HUDEP-2 (cell line): Measurements from ENCODE around the gene TESMIN.

Experiments
- DNase-seq, 76 experiments: peaks; one replicate each; lab custom pipeline; 2025; ENCODE audit not compliant: unreplicated experiment in 76 of 76; lab: John Stamatoyannopoulos, UW

The TESMIN gene, protein sequence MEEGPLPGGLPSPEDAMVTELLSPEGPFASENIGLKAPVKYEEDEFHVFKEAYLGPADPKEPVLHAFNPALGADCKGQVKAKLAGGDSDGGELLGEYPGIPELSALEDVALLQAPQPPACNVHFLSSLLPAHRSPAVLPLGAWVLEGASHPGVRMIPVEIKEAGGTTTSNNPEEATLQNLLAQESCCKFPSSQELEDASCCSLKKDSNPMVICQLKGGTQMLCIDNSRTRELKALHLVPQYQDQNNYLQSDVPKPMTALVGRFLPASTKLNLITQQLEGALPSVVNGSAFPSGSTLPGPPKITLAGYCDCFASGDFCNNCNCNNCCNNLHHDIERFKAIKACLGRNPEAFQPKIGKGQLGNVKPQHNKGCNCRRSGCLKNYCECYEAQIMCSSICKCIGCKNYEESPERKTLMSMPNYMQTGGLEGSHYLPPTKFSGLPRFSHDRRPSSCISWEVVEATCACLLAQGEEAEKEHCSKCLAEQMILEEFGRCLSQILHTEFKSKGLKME

DNA sequence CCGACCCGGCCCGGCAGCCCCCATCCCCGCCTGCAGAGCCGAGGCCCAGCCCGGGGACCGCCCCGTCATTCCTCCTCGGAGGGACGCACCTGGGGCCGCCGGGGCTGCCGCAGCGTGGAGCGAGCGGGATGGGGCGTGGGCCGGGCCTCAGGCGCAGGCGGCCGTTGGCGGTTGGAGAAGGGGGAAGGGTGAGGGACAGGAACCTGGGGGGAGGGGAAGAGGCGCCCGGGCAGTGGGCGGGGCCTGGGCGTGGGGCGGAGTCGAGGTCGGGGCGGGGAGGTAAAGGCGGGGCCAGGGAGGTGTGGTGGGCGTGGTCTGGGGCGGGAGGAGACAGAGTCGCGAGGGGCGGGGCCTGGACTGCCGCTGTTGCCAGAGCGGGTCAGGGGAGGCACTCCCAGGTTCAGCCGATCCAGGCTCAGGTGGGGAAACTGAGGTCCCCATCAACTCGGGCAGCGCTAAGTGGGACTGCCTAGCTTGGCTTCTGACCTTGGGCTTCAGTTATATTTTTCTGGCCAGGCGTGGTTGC lies at the start of gene TESMIN:
Gene TESMIN, minus strand, starts transcription at position 190 of the 526 bp plus-strand sequence. CDS start 860 bp downstream, outside the sequence.
- DNase-seq = peak in 73 of 76 experiments; percentile 13 to 96 (median 89)

DNA sequence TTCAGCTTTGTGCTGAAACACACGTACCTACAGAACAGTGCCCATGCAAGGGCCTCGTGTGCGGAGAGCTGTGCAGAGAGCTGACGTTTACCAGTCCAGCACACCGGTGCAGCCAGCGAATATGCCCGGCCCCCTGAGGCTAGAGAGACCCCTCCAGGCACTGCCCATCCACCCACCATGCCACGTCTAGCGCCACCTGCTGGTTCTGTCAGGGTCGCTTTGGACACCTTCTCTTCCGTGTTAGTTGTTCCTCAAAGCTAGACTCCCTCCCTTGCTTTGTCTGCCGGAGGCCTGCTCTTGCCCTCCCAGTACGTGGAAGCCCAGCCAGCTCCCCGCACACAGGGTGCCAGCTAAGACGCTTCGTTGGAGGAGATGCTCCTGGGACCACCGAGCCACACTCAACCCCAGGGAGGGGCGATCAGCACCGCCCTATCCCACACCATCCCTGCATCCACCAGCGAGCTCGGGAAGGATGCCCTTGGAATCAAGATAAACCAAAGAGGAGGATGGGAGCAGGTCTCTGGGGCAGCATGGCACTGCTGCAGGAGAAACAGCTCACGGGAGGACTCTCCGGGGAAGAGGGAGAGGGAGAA lies 47.0 kb upstream of the TESMIN start:
- DNase-seq = peak in 28 of 76 experiments; percentile 1 to 47 (median 18)

DNA sequence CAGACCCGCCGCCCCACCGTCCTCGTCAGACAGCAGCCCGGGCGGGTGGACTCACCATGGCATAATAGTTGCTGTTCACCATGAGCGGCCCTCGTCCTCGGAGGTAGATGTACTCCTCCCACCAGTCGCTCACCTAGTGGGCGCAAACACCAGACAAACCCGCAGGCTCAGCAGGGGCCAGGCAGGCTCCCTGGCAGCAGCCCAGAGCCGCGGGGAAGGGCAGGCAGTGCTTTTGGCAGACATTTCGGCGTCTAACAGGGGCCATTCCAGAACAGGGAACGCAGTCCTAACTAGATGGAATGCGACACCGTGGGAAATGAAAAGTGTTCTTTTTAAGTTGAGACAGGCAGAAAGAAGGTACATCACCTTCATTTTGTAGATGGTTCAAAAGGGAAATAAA lies 45.5 kb upstream of the TESMIN start:
- no peak for DNase-seq

DNA sequence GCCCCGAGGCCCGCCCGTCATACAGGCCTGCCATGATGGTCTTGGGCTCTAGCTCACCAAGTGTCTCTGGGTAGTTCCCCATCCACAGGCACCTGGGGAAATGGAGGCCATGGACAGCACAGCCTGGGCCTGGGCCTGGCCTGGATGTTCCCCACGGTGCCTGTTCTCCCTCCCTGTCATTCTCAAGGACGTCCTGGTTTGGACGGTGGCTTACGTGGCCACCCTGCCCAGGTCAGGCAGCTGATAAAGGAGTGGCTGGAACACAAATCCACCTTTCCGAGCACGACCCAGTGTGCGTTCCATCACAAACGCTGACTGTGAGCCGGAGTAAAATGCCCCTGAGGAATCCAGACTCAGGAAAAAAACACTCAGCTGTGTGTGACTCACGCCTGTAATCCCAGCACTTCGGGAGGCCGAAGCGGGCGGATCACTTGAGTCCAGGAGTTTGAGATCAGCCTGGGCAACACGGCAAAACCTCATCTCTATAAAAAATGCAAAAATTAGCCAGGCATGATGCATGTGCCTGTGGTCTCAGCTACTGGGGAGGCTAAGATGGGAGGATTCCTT lies 41.2 kb upstream of the TESMIN start:
- no peak for DNase-seq

DNA sequence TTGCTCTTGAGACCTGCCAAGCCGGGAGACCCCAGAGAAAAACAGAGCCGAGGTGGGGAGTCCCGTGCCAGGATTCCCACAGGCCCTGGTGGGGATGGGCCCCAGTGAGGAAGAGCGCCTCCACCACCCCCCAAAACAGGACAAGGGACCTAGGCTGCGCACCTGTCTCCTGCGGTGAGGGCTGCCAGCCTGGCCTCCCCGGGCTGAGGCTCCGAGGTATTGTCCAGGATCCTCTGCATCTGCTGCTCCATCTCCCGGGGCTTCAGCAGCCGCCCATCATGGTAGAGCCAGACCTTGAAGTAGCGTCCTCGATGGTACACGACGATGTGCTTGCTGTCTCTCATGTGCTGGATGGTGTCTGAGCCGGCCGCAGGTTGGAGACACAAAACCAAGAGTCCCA lies 33.3 kb upstream of the TESMIN start:
- no peak for DNase-seq

DNA sequence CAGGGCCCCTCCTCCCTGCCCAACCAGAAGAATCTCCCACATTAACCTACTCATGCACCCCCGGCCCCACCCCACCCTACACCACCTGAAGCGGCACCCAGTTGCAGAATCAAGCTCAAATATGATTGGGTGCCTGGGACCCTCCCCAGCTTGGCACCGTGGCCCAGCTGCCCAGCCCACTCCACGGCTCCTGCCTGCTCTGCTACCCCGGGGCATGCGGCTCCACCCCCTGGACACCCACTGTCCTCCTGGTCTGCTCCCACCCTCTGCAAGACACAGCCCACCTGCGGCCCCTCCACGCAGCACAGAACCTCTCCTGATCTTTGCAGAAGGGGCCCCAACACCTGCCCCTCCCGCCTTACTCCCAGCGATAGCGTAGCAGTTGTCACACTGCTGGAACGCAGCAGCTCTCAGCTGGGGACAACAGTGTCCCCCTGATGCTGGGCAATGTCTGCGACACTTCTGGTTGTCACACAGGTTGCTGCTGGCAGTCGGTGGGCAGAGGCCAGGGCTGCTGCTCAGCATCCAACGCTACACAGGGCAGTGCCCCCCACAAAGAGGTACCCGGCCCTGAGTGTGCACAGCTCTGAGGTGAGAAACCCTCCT lies 32.0 kb upstream of the TESMIN start:
- DNase-seq = no peak

DNA sequence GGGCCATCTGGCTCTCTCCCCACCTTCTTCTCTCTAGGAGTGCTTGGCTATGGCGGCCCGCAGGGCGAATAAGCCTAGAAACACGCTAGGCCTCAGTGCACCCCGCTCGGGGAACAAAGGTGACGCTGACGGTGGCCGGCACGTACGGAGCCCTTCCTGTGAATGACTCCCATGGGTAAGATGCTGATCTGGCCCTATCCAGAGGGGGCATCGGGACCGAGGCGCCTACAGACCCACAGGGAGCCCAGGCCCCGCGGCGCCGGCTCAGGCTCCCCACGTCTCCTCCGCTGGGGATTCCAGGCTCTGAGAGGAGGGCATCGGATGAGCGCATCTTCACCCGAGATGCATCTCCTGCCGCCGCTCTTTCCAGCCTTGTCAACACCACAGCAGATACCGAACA lies 31.4 kb upstream of the TESMIN start:
- DNase-seq = no peak

DNA sequence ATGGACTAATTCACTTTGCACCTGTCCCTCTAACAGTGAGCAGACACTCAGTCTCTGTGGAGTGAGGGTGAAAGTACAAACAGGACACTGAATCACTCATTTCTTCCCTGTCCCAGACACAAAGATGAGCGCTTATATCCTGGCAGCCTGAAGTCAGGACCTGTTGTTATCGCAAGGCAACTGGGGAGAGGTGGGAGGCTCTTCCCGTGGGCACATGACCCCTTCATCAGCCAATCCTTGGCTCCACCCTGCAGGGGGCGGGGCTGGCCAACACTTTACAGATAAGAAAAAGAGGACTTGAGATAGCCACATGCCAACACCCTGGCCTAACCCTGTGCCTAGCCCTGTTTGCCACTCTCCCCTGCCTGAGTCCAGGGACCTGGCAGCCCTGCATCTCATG lies 29.5 kb upstream of the TESMIN start:
- DNase-seq = peak in 75 of 76 experiments; percentile 20 to 96 (median 89)

DNA sequence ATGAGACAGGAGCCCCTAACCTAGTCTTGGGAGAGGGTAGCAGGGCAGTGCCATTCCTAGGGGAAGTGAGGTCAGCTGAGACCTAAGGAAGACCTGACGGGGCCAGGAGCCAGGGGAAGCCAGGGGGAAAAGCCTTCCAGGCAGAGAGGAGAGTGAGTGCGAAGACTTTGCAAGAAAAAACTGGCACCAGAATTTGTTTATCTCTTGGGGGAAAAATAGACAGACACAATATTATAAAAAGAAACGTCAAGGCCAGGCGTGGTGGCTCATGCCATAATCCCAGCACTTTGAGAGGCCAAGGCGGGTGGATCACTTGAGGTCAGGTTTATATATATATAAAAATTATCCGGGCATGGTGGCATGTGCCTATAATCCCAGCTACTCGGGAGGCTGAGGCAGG lies 26.9 kb upstream of the TESMIN start:
- DNase-seq = no peak

DNA sequence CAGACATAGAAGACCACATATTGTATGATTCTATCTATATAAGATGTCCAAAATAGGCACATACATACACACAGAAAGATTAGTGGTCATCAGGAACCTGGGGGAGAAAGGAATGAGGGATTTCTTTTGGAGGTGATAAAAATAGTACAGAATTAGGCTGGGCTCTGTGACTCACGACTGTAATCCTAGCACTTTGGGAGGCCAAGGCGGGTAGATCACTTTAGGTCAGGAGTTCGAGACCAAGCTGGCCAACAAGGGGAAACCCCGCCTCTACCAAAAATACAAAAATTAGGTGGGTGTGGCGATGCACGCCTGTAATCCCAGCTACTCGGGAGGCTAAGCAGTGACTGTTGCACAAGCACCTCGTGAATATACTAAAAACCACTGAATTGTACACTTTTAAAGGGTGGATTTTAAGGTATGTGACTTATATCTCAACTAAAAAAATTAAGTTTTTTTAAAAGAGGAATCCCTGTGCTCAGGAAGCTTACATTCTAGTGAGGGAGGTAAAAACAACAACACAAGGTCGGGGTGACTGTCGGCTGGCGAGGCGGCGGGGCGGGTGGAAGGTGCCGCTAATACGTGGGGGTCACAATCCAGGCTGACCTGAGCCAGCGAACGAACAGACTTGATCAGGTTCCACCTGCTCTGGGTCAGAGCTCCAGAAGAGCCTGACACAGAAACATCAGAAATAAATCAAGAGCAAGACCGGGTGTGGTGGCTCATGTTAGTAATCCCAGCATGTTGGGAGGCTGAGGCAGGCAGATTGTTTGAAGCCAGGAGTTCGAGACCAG lies 25.3 kb upstream of the TESMIN start:
- no peak for DNase-seq

DNA sequence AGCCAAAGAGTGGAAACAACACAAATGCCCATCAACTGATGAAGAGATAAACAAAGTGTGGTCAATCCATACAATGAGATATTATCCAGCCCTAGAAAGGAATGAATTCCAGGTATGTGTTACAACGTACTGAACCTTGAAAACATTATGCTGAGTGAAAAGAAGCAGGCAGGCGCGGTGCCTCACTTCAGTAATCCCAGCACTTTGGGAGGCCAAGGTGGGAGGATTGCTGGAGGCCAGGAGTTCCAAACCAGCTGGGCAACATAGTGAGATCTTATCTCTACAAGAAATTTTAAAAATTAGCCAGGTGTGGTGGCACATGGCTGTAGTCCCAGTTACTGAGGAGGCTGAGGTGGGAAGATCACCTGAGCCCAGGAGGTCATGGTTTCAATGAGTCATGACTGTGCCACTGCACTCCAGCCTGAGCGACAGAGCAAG lies 24.6 kb upstream of the TESMIN start:
- no peak for DNase-seq

DNA sequence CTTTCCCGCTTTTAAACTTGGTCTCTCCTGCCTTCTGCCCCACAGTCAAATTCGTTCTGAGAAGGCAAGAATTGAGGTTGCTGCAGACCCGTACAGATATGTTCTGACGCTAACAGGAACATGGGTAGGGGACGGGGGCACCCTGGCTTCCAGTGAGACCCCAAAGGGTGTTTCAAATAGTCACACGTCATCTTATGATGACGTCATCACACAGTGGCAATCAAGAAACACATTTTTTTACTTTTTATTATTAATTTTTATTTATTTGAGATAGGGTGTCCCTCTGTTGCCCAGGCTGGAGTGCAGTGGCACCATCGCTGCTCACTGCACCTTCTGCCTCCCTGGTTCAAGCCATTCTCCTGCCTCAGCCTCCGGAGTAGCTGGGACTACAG lies 22.9 kb upstream of the TESMIN start:
- no peak for DNase-seq

DNA sequence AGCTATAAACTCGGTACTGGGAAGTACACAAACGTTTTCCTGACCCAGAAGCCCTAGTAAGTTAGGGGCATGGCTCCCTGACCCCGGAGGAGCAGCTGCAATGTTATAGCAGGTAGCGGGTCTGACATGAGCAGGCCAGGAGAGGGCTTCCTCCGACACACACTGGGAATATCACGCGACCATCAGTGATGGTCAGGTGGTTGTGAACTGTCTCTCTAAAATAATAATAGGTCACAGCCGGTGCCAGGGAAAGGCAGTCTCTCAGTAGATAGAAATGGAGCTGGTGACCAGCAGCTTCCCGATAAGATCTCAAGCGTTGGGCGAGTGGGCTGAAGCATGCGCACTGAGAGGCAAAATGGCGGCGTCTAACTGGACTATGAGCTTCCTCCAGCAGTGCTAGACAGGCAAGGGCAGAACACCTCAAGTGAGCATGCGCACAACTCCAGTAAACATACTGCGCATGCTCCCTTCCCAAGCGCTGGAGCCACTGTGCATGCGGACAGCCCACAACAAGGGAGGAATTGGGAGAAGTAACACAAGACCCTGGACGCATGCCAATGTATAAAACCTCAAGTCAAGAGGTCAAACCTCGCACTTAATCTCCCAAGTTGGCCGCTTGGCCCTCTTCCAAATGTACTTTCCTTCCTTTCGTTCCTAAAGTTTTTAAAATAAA lies 22.3 kb upstream of the TESMIN start:
- no peak for DNase-seq

DNA sequence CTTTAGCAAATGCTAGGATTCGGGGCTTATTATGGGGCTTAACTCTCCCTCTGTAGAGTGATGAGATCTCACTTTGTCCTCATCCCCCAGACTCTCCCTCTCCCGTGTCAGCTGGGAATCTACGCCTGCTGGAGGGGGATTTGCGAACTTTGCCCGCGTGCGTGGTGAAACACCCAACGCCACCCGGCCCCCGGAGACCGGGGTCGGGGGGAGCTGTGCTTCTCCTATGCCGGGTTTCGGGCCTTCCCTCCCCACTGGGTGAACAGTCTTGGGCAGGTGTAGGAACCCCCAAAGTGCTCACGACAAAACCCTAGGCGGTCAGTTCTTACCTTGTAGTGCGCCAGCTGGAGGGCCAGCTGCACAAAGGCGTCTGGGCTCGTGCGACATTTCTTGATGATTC lies 21.6 kb upstream of the TESMIN start:
- DNase-seq = no peak

DNA sequence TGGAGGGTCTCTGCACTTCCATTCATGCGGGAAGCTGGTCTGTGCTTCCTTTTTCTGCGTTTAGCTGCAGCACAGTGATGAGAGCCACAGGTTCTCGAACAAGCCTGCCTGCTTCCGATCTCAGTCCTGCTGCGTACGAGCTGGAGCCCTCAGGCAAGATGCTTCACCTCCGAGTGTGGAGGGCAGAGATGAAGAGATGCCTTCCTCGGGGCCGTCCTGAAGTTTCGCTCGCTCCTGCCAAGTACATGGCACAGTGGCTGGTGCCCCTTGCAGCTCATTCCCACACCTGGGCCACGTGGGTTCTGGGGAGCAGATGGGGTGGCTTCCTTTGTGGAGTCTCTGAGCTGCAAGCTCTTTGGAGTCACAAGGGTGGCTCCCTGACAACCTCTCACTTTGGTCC lies 19.5 kb upstream of the TESMIN start:
- DNase-seq = no peak

DNA sequence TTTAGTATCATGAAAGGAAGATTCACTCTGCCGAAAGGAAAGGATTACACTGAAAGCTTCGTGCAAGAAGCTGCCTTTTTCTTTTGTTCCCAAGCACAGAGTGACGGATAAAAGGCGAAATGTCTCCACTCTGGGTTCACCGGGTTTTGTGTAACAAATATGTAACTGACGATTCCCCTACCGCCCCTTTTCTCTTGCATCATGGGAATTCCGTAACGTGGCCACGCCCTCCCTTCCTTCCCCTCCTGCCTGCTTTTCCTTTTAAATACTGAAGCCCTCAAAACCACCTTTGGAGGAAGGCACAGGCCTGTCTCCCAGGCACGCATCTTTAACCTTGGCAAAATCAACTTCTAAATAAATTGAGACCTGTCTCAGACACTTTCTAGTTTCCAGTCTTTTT lies 16.4 kb upstream of the TESMIN start:
- DNase-seq = no peak

DNA sequence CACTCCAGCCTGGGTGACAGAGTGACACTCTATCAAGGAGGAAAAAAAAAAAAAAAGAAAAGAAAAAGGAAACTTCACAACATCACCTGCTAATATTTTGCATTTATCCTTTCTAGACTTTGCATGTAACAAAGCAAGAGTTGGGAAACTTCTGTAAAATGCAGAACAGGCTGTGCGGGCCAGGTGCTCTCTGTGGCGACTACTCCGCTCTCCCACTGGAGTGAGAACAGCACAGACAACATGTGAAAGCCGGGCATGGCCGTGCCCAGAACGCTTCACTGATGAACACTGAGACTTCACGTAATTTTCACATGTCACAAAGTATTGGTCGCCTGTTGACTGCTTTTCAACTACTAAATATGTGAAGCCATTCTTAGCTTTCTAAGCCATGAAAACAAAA lies 15.5 kb upstream of the TESMIN start:
- DNase-seq = no peak

DNA sequence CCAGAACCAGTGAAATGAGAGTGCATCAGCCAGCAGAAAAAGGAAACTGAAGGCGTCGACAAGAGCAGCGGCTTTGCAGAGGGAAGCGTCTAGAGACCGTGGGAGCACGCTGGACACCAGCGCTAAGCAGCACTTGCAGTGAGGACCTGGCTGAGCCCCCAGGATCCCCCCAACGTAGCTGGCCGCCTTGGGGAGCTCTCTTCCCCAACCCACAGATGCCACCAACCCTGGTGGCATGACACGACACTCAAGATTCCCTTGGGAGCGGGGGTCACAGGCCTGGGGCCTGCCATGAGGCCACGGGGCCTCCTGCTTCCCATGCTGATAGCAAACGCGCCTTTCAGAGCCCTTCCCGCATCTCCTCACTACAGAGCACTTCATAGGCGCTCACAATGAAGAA lies 13.4 kb upstream of the TESMIN start:
- no peak for DNase-seq

DNA sequence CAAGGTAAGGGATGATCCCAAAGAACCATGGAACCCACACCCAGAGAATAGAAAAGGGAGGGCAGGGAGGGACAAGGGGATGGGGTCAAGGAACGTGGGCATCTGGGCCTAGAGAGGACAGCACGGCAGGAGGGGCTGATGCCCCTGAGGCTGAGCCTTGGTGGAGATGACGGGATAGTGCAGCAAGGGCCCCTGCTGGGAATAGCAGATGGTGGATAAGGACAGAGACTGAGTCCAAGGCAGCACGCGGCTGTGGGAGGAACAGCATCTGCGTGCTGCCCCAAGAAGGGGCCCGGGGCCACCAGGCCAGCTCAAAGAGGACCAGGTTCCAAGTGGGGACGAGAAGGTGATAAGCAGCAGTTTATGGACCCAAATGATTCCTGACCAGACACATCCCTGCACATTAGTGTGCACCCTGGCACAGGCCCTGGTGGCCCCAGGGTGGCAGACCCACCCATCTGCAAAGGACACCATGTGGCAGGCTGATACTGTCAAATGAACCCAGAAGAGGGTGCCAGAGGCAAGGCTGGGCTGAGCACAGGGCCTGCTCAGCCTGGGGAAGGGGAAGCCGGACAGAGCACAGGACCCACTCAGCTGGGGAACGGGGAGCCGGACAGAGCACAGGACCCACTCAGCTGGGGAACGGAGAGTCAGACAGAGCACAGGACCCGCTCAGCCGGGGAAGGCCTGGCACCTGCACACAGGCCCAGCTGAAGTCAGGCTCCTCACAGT lies 12.8 kb upstream of the TESMIN start:
- DNase-seq = no peak
